GM12873 (cell line): ENCODE measurements around the gene CCDC195.

Experiments used
- CTCF ChIP-seq: IDR thresholded peaks from 2 replicates; pipeline ENCODE4 v1.5.1; 2012; ENCODE audit warnings: low read depth, mild to moderate bottlenecking, moderate library complexity, low read length, control low read depth; ENCODE audit not compliant: insufficient read depth; ENCODE audit errors: missing control alignments

CCDC195 gene

GRCh38 chr2:224747765-224748164, 31.6 kb upstream of the CCDC195 start:
- TF ChIP-seq CTCF, result no peak

GRCh38 chr2:224736227-224736626, 20.1 kb upstream of the CCDC195 start:
- TF ChIP-seq CTCF, result no peak

- TF ChIP-seq CTCF, result no peak
Measured at GRCh38 chr2:224734949-224735348, 18.8 kb upstream of the CCDC195 start.

- TF ChIP-seq CTCF, result no peak
Measured at GRCh38 chr2:224731665-224732064, 15.5 kb upstream of the CCDC195 start.

GRCh38 chr2:224729435-224729834, 13.3 kb upstream of the CCDC195 start:
- TF ChIP-seq CTCF, result no peak

GRCh38 chr2:224724331-224724730, 8.2 kb upstream of the CCDC195 start:
- TF ChIP-seq CTCF, result no peak

- TF ChIP-seq CTCF, result no peak
Measured at GRCh38 chr2:224723586-224724217, 7.5 kb upstream of the CCDC195 start.

- no peak for TF ChIP-seq CTCF
Measured at GRCh38 chr2:224722770-224723169, 6.6 kb upstream of the CCDC195 start.
